Measurements from ENCODE around the gene PNPLA5. TPM values are rescaled to one million over a fixed set of nuclear protein-coding genes. Genes with fewer than 3 reads are reported as not detected.

PNPLA5 gene
- total and polyA plus RNA-seq, 7 donors: not detected

DNA sequence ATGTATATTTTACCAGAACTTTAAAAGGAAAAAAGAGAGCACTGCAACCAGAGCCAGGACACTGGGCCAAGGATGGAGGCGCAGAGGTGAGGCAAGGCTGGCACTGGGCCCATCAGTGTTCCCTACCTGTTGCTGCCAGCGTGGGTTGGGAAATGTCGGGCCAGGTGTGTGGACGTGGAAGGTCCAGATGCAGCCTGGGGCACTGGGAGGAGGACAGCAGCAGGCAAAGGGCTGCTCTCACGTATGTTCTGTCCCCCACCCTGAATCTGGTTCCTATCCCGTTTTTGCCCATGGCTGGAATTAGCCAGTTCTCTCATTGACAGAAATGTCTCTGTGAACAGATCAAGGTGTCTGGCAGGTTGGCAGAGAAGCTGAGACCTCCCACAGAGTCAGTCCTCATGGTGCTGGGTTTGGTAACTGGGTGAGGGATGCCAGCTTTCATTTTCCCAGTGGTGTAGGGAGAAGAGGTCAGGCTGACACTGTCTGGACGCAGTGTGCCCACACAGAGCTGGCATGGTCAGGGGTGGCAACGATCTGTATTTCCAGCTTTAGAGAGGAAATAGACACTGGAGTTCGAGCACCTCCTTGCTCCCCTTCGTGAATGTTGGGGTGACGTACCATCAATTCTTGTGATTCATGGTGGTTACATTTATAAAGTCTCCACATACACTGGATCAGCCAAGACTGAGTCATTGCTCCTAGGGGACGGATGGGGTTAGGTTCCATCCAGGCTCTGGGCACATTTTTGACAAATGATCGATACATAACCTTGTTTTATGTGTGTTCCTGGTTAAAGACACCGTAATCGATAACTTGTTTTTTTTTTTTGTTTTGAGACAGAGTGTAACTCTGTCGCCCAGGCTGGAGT, 27.5 kb upstream of the PNPLA5 start:
- DNase-seq: no peak
- Histone ChIP-seq H3K27me3 (peaks cover 0 to 26% (median 12%) of the 10 kb centered on the region in 3 donors), H3K36me3 (no peaks in the 10 kb centered on the region), H3K27ac (no peak overlapping the region), H3K9me3 (no peaks in the 10 kb centered on the region), H3K4me1 (peaks cover 0 to 15% (median 12%) of the 10 kb centered on the region in 4 donors), H3K4me3 (no peak overlapping the region)
- TF ChIP-seq POLR2AphosphoS5 (IDR thresholded peaks at IDR 0.05): no peak
- no peak for TF ChIP-seq POLR2A (IDR thresholded peaks at IDR 0.05)
- TF ChIP-seq EP300 (IDR thresholded peaks at IDR 0.05): no peak
- TF ChIP-seq, protein P1, sequence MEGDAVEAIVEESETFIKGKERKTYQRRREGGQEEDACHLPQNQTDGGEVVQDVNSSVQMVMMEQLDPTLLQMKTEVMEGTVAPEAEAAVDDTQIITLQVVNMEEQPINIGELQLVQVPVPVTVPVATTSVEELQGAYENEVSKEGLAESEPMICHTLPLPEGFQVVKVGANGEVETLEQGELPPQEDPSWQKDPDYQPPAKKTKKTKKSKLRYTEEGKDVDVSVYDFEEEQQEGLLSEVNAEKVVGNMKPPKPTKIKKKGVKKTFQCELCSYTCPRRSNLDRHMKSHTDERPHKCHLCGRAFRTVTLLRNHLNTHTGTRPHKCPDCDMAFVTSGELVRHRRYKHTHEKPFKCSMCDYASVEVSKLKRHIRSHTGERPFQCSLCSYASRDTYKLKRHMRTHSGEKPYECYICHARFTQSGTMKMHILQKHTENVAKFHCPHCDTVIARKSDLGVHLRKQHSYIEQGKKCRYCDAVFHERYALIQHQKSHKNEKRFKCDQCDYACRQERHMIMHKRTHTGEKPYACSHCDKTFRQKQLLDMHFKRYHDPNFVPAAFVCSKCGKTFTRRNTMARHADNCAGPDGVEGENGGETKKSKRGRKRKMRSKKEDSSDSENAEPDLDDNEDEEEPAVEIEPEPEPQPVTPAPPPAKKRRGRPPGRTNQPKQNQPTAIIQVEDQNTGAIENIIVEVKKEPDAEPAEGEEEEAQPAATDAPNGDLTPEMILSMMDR (IDR thresholded peaks at IDR 0.05): no peak
- intact Hi-C loops (cut with DNase I): no loop called here
- 76 to 86% methylated on average over 16 of the region's 16 CpGs for WGBS, 2 donors

DNA sequence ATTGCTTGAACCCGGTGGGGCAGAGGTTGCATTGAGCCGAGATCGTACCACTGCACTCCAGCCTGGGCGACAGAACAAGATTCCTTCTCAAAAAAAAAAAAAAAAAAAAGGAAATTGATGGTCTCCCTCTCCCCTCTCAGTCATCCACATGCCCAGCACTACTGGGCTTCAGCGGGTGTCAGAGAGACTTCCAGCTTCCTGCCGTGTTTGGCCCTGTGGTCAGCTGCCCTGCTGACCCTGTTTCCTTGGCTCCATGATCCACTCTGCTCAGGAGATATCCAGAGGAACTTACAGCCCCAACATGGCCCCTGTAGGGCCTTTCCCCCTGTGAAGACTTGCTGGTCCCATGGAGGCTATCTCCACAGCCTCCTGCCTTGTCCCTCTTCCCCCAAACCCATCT, 25.7 kb upstream of the PNPLA5 start:
- Histone ChIP-seq H3K4me3 (no peak overlapping the region), H3K36me3 (no peaks in the 10 kb centered on the region), H3K9me3 (no peaks in the 10 kb centered on the region), H3K27ac (no peak overlapping the region), H3K4me1 (no peaks in the 10 kb centered on the region), H3K27me3 (peaks cover 0 to 17% (median 5%) of the 10 kb centered on the region in 3 donors)
- intact Hi-C loops (cut with DNase I): no loop called here
- no peak for DNase-seq
- TF ChIP-seq, protein P1 (IDR thresholded peaks at IDR 0.05): no peak
- WGBS, 2 donors: 84% methylated on average over 6 of the region's 6 CpGs

DNA sequence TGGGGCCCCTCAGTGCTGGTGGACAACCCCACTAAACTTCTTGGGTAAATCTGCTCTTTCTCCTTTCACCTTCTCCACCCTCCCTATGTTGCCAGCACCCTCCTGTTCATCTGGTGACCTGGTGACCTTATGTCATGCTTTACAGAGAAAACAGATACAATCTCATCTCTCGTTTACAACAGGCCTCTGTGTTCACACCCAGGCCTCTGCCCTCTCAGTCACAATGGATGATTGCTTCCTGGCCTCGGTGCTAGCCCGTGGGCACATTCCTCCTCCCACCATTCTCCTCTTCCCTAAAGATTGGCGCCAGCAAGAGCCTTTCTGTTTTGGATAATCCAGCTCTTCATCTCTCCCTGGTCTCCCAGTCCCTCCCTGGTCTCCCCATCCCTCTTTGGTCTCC, 19.5 kb upstream of the PNPLA5 start:
- Histone ChIP-seq H3K36me3 (no peaks in the 10 kb centered on the region), H3K9me3 (no peaks in the 10 kb centered on the region), H3K27me3 (no peaks in the 10 kb centered on the region), H3K4me3 (no peak overlapping the region), H3K27ac (no peak overlapping the region), H3K4me1 (no peaks in the 10 kb centered on the region)
- intact Hi-C loops (cut with DNase I): no loop called here
- DNase-seq: no peak
- no peak for TF ChIP-seq EP300 (IDR thresholded peaks at IDR 0.05)
- TF ChIP-seq, protein P1 (IDR thresholded peaks at IDR 0.05): no peak
- no peak for TF ChIP-seq POLR2AphosphoS5 (IDR thresholded peaks at IDR 0.05)
- no peak for TF ChIP-seq POLR2A (IDR thresholded peaks at IDR 0.05)
- 7 to 20% methylated on average over 4 of the region's 4 CpGs for WGBS, 2 donors

DNA sequence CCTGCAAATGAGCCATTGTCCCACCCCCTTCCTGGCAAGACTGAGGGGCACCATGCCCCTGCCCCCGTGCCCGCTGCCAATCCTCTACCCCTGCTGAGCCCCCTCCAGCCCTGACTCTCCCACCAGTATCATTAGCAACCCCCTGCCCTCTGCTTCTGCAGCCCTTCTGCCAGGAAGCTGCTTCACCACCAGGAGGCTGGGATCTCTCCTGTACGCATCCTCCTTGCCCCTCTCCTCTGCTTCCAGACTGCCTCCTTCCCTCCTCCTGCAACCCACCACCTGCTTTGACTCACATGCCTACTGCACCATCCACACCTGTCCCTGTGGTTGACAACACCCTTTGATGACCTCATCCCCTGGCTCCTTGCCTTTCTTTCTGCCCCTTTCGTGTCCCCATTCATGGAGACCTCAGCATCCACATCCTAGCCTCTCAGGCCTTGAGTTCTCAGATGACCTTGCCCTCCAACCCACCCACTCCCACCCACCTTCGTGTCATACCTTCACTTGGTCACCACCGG, 18.4 kb upstream of the PNPLA5 start:
- 54 to 72% methylated on average over 6 of the region's 6 CpGs for WGBS, 2 donors
- no peaks in the 10 kb centered on the region for H3K9me3 ChIP-seq
- no peaks in the 10 kb centered on the region for H3K4me1 ChIP-seq
- no peaks in the 10 kb centered on the region for H3K36me3 ChIP-seq
- peaks cover 0 to 6% (median 0%) of the 10 kb centered on the region in 3 donors for H3K27me3 ChIP-seq
- TF ChIP-seq POLR2AphosphoS5 (IDR thresholded peaks at IDR 0.05): no peak
- TF ChIP-seq POLR2A (IDR thresholded peaks at IDR 0.05): no peak
- TF ChIP-seq, protein P1 (IDR thresholded peaks at IDR 0.05): no peak
- no peak for TF ChIP-seq EP300 (IDR thresholded peaks at IDR 0.05)
- intact Hi-C loops (cut with DNase I): no loop called here
- H3K4me3 ChIP-seq: no peak overlapping the region
- DNase-seq: no peak
- H3K27ac ChIP-seq: no peak overlapping the region

All from sigmoid colon (tissue), 7 donors.